Measurements from ENCODE around the gene SLC35B2. TPM values are rescaled to one million over a fixed set of nuclear protein-coding genes. Genes with fewer than 3 reads are reported as not detected.

Gene SLC35B2
- total and polyA plus RNA-seq, 2 donors (not counting 1 experiment from before 2014, with no cell fraction given), result 88.4 to 89.4 TPM

DNA sequence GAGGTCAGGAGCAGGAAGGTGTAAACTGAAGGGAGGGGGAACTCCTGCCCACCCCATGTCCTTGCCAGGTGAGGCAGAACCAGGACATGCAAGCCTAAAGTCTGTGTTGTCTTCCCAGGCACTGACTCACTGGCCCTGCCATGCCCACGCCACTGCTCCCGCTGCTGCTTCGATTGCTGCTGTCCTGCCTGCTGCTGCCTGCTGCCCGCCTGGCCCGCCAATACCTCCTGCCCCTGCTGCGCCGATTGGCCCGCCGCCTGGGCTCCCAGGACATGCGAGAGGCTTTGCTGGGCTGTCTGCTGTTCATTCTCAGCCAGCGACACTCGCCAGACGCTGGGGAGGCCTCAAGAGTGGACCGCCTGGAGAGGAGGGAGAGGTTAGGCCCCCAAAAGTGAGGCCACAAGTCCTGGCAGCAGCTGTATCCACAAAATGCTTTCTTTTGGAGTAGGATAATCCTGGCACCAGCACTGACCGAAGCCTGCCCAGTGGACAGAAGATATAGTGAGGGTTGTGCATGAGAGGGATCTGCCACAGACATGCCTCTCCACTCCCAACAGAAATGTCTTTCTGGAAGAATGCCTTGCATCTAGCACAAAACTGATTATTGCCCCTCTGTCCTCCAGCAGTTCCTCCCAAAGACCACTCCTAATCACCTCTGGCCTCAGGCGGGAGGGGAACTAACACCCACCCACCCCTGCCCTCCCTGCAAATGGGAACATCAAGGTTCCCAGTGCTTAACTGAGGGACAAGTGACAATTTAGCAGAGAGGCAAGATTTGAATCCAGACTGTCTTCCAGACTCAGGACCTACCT is 39.8 kb downstream of the SLC35B2 start:
- Histone ChIP-seq H3K9me3 (ENCODE audit: control insufficient read depth, insufficient read depth, low read depth, low read length) (no peaks in the 10 kb centered on the region), H3K4me1 (ENCODE audit: control insufficient read depth, extremely low read depth, insufficient read depth, low read length) (peaks cover 16% of the 10 kb centered on the region), H3K9ac (ENCODE audit: insufficient read depth, low read length) (no peak overlapping the region), H4K20me1 (ENCODE audit: control insufficient read depth, extremely low read depth, insufficient read depth, low read length) (no peaks in the 10 kb centered on the region), H3K36me3 (ENCODE audit: control insufficient read depth, insufficient read depth, low read length) (no peaks in the 10 kb centered on the region), H3K4me2 (ENCODE audit: extremely low read depth, insufficient read depth, low read length) (no peak overlapping the region), H3K27ac (ENCODE audit: insufficient read depth, low read length) (no peak overlapping the region), H3K4me3 (replicated peaks in 1 of 4; ENCODE audit: control extremely low read depth in 1 of 4, insufficient read depth in 1 of 4, low read depth in 3 of 4, low read length in 4 of 4) (no peak overlapping the region), H3K79me2 (ENCODE audit: control insufficient read depth, insufficient read depth, low read length) (no peaks in the 10 kb centered on the region), H2AFZ (ENCODE audit: low read length) (no peak overlapping the region), H3K27me3 (ENCODE audit: control insufficient read depth, insufficient read depth, low read length) (no peaks in the 10 kb centered on the region)
- peak; percentile 14 to 54 for DNase-seq (ENCODE audit: low read depth in 2 of 2)
- TF ChIP-seq EZH2 (IDR thresholded peaks at IDR 0.05; ENCODE audit: low read length, missing control alignments), result no peak
- no peak for TF ChIP-seq CTCF (conservative IDR thresholded peaks at IDR 0.05 in 1 of 2, IDR thresholded peaks at IDR 0.05 in 1 of 2; ENCODE audit: low read depth in 1 of 2, low read length in 2 of 2)

DNA sequence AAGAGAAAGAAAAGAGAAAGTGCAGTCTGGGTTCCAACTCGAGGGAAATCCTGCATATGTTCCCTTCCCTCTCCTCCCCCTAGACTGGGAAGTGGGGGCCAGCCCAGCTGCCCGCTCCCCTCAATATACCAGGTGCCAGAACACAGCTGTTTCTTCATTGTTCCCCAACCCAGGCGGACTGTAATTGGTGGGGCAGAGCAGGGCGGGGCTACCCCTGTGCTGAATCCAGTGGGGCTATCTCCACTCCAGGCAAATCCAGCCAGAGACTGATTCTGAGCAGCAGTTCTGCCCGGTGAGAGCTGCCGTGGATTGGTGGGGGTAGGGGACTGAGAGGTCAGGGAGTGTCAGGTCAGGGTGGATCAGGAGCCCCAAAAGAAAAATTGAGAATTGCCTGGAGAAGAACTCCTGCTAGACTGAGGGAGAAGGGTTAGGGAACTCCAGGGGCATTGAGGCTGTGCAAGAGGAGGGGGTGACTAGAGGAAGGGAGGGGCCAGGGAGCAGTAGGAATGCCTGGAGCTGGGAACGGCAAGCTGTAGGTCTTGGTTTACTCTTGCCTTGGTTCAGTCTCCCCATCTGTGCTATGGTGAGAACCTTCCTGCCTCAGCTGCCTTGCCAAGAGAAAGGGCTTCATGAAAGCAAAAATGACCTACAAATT is 40.5 kb downstream of the SLC35B2 start, which contains the start of gene MYMX:
MYMX (plus strand) TSS at position 250 of the 655 bp plus-strand sequence. CDS start 546 bp downstream, outside the sequence.
- Histone ChIP-seq H3K27me3 (ENCODE audit: control insufficient read depth, insufficient read depth, low read length) (no peaks in the 10 kb centered on the region), H3K4me1 (ENCODE audit: control insufficient read depth, extremely low read depth, insufficient read depth, low read length) (peaks cover 14% of the 10 kb centered on the region), H4K20me1 (ENCODE audit: control insufficient read depth, extremely low read depth, insufficient read depth, low read length) (no peaks in the 10 kb centered on the region), H3K9me3 (ENCODE audit: control insufficient read depth, insufficient read depth, low read depth, low read length) (no peaks in the 10 kb centered on the region), H3K79me2 (ENCODE audit: control insufficient read depth, insufficient read depth, low read length) (no peaks in the 10 kb centered on the region), H3K36me3 (ENCODE audit: control insufficient read depth, insufficient read depth, low read length) (no peaks in the 10 kb centered on the region), H3K9ac (ENCODE audit: insufficient read depth, low read length) (no peak within 1 kb of the TSS), H3K4me3 (replicated peaks in 1 of 4; ENCODE audit: control extremely low read depth in 1 of 4, insufficient read depth in 1 of 4, low read depth in 3 of 4, low read length in 4 of 4) (no peak within 1 kb of the TSS), H3K4me2 (ENCODE audit: extremely low read depth, insufficient read depth, low read length) (no peak within 1 kb of the TSS), H3K27ac (ENCODE audit: insufficient read depth, low read length) (no peak within 1 kb of the TSS), H2AFZ (ENCODE audit: low read length) (no peak within 1 kb of the TSS)
- DNase-seq (ENCODE audit: low read depth in 2 of 2), result no peak
- TF ChIP-seq EZH2 (IDR thresholded peaks at IDR 0.05; ENCODE audit: low read length, missing control alignments), result no peak
- no peak for TF ChIP-seq CTCF (conservative IDR thresholded peaks at IDR 0.05 in 1 of 2, IDR thresholded peaks at IDR 0.05 in 1 of 2; ENCODE audit: low read depth in 1 of 2, low read length in 2 of 2)

GRCh38 chr6:44214307-44214706 is 43.0 kb downstream of the SLC35B2 start:
- TF ChIP-seq CTCF (conservative IDR thresholded peaks at IDR 0.05 in 1 of 2, IDR thresholded peaks at IDR 0.05 in 1 of 2; ENCODE audit: low read depth in 1 of 2, low read length in 2 of 2), result no peak
- no peak for TF ChIP-seq EZH2 (IDR thresholded peaks at IDR 0.05; ENCODE audit: low read length, missing control alignments)
- H3K9ac ChIP-seq (ENCODE audit: insufficient read depth, low read length), result no peak overlapping the region

More at GRCh38 chr6:44214307-44214706, 43.0 kb downstream of the SLC35B2 start:
- no peak overlapping the region for H3K4me2 ChIP-seq (ENCODE audit: extremely low read depth, insufficient read depth, low read length)
- no peak overlapping the region for H3K27ac ChIP-seq (ENCODE audit: insufficient read depth, low read length)
- H3K79me2 ChIP-seq (ENCODE audit: control insufficient read depth, insufficient read depth, low read length), result no peaks in the 10 kb centered on the region
- H3K9me3 ChIP-seq (ENCODE audit: control insufficient read depth, insufficient read depth, low read depth, low read length), result no peaks in the 10 kb centered on the region
- no peak overlapping the region for H2AFZ ChIP-seq (ENCODE audit: low read length)
- H3K4me3 ChIP-seq (replicated peaks in 1 of 4; ENCODE audit: control extremely low read depth in 1 of 4, insufficient read depth in 1 of 4, low read depth in 3 of 4, low read length in 4 of 4), result no peak overlapping the region
- no peaks in the 10 kb centered on the region for H3K27me3 ChIP-seq (ENCODE audit: control insufficient read depth, insufficient read depth, low read length)
- no peak for DNase-seq (ENCODE audit: low read depth in 2 of 2)
- H3K4me1 ChIP-seq (ENCODE audit: control insufficient read depth, extremely low read depth, insufficient read depth, low read length), result peaks cover 6% of the 10 kb centered on the region
- H3K36me3 ChIP-seq (ENCODE audit: control insufficient read depth, insufficient read depth, low read length), result no peaks in the 10 kb centered on the region
- H4K20me1 ChIP-seq (ENCODE audit: control insufficient read depth, extremely low read depth, insufficient read depth, low read length), result no peaks in the 10 kb centered on the region
